ENCODE measurements around the gene NCKIPSD. TPM values are rescaled to one million over a fixed set of nuclear protein-coding genes. Genes with fewer than 3 reads are reported as not detected.
"Not testable (repeated sequence)": the region's sequence is repeated elsewhere in the genome, so short reads cannot be mapped to it uniquely, and the experiment has no call there.

NCKIPSD gene
- polyA plus RNA-seq (2013, experiment 1 of 2; ENCODE audit: insufficient read length) = 17.7 TPM
- 13.9 TPM for polyA plus RNA-seq (2013, experiment 2 of 2; ENCODE audit: insufficient read length)

- DNase-seq = peak; percentile 77
Observed at GRCh38 chr3:48685603-48686511, at the start of gene NCKIPSD. Gene NCKIPSD, minus strand, starts transcription at chr3:48685915. Its CDS starts 108 bp downstream, at chr3:48685807.

DNA sequence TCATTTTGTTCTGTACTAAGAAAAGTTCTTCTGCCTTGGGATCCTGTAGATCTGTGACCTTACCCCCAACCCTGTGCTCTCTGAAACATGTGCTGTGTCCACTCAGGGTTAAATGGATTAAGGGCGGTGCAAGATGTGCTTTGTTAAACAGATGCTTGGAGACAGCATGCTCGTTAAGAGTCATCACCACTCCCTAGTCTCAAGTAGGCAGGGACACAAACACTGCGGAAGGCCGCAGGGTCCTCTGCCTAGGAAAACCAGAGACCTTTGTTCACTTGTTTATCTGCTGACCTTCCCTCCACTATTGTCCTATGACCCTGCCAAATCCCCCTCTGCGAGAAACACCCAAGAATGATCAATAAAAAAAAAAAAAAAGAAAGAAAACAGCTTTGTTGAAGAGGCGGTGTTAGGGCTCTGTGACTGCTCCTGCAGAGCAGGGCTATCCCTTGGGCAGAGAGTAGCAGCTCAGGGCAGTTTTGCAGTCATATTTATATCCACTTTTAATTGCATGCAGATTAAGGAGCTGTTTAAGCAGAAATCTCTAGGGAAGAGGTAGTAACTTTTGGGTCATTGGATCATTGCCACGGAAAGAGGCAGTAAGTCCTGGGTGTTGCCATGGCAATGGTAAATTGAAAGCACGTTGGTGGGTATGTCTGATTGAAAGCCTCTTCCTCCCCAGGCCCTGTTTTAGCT lies 49.5 kb upstream of the NCKIPSD start:
- peak; percentile 26 for DNase-seq

- not testable (repeated sequence) for DNase-seq
Observed at GRCh38 chr3:48734541-48734940, 48.8 kb upstream of the NCKIPSD start.

GRCh38 chr3:48733752-48734518 lies 48.2 kb upstream of the NCKIPSD start:
- DNase-seq = not testable (repeated sequence)

- no peak for DNase-seq
Observed at GRCh38 chr3:48727511-48727910, 41.8 kb upstream of the NCKIPSD start.

GRCh38 chr3:48725185-48725855 lies 39.6 kb upstream of the NCKIPSD start:
- DNase-seq = not testable (repeated sequence)

DNA sequence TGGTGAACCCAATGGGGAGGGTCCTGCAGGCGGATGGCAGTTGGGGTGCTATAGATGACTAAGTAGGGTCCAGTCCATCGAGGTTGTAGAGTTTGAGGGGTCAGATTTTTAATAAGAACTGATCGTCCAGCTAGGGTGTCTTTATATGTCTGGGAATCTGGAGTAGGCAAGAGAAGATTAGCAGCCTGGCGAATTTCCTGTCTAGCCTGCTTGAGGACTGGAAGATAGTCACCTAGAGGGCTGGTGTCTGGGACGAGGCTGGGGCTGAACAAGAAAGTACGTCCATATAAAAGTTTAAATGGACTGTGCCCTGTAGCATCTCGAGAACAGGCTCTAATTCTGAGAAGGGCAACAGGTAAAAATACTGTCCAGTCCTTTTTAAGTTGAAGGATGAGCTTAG lies 38.0 kb upstream of the NCKIPSD start:
- DNase-seq = no peak

DNA sequence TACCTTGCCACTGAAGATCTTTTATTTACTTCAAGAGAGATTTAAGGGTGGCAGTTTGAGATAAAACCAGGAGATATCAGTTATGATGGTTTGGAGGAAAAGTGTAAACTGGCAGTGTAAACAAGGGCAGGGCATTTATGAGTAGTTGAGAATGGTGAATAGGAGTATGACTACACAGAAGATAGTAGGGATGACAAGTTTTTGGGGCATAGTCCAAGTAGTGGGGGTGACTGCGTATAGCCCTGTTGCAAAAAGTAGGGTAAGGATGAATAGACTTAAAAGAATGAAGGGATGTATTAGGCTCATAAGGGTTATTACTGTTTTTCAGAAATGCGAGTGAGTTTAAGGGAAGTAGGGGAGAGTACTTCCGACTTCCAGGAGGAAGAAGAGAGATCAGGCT lies 37.6 kb upstream of the NCKIPSD start:
- DNase-seq = not testable (repeated sequence)

DNA sequence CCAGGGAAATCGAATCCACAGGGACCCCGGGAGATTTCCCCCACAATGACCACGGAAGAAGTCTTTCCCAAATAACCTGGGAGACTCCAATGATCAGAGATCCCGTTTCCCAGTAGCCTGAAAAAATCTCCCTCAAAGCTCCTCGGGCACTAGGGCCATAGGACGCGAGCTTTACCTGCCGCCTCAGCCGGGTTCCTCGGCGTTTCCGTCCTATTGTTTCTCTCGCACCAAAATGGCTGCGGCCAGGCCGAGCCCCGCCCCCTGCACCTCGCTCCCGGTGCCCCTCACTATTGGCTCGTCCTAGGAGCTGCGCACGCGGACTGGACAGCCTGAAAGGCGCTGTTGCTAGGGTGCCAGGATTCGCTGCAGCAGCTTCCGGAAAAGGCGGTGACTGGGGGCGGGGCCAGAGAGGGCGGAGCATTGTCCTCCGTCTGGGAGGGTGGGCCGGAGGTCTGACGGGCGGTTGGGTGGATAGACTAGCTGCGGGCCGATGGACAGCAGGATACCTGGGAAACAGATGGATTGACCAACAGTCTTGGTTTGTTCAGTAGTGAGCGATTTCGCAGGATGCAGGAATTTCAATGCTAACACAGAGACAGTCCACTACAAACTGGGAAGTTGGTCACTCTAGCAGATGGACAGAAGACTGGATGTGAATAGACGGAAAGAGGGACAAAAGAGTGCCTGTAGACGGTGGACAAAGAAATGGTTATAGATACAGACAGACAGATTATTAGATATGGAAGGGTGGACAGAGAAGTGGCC lies 31.4 kb upstream of the NCKIPSD start, which contains the start of gene IP6K2:
Gene IP6K2 (minus strand): TSS at position 240 of the 765 bp plus-strand sequence. CDS start 21,930 bp downstream, outside the sequence.
- DNase-seq = peak; percentile 98

GRCh38 chr3:48716508-48716981 lies 30.8 kb upstream of the NCKIPSD start:
- no peak for DNase-seq

DNA sequence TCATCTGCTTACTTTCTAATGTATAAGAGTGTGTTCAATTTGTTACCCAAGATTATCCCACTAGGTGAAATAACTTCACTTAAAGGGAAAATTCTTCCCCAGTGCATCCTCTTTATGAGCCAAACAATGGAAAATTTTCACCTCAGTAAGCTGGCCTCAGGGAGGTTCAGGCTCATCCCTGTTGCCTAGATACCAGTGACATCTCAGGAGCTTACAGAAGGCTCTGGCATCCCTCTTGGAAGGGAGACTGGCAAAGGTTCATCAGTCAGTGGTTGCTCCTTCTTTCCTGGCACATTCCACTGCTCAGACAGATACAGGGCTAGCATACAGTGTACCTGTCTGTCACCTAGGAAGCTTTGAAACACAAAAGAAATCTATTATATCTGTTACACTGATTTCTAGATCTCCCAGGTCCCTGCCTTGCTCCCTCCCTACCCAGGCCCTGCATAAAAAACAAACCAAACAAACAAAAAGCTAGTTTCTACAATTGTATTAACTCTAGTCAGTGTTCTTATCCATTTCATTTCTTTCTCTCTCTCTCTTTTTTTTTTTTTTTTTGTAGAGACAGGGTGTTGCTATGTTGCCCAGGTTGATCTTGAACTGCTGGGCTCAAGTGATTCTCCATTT lies 29.6 kb upstream of the NCKIPSD start:
- DNase-seq = peak; percentile 25

DNA sequence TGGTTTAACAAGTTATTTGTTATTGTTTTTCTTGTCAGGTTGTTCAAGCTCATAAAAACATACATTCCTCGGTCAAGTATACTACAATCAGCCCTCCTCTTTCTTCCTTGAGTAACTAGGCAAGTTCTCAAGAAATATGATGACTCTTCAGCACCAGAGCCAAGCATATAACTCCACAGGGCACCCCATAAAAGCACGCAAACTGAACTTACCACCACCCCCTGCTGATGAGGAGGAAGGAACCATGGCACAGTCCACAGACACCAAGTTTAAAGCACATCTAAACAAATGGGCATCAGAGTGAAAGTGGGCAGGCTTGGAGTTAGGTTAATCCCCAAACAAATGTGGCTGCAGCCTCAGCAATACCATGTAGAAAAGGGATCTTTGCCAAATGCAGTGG lies 26.0 kb upstream of the NCKIPSD start:
- no peak for DNase-seq

- DNase-seq = no peak
Observed at GRCh38 chr3:48709051-48709461, 23.3 kb upstream of the NCKIPSD start.

DNA sequence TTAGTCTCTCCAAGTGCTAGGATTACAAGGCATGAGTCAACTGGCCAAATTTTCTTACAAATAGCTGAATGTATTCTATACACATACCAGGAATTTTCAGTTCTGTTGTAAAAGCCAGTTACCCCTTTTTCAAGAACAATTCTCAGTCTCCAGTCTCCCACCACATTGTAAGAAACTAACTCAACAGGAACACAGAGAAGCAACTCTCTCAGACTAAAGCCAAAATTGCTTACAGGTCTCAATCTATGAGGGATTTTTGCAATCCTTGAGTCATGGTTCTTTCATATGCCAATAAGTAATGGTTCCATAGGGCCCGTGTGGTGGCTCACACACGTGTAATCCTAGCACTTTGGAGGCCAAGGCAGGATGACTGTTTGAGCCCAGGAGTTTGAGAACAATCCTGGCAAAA lies 22.8 kb upstream of the NCKIPSD start:
- no peak for DNase-seq

- no peak for DNase-seq
Observed at GRCh38 chr3:48707157-48707556, 21.4 kb upstream of the NCKIPSD start.

GRCh38 chr3:48702320-48702920 lies 16.7 kb upstream of the NCKIPSD start:
- no peak for DNase-seq

GRCh38 chr3:48700731-48701405 lies 15.2 kb upstream of the NCKIPSD start:
- DNase-seq = no peak

DNA sequence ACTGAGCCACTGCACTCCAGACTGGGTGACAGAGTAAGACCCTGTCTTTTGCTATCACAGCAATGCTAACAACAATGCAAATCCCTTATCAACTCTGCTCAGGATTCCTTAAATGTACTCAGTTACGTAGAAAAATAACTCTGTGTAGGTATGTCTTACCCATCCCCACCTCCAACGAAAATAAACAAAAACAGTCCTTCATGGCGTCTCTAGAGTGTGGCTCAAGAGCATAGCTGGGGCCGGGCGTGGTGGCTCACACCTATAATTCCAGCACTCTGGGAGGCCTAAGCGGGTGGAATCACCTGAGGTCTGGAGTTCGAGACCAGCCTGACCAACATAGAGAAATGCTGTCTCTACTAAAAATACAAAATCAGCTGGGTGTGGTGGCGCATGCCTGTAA lies 13.2 kb upstream of the NCKIPSD start:
- DNase-seq = no peak

DNA sequence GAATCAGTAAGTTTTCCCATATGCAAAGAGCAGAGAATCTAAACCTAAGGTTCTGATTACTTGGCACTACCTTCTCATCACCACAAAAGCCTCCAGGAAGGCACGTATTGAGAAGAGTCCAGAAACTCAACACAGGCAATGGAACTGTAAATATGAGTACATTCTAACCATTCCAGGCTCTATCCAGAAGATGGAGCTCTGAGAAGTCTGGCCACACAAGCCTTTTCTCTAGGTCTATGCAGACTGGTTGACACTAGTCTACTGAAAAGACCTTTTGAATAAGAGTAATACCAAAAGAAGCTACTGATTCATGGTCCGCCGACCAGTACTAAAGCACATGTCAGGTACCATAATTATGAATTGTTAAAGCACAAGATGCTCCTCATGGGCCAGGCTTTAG lies 12.2 kb upstream of the NCKIPSD start:
- DNase-seq = no peak

DNA sequence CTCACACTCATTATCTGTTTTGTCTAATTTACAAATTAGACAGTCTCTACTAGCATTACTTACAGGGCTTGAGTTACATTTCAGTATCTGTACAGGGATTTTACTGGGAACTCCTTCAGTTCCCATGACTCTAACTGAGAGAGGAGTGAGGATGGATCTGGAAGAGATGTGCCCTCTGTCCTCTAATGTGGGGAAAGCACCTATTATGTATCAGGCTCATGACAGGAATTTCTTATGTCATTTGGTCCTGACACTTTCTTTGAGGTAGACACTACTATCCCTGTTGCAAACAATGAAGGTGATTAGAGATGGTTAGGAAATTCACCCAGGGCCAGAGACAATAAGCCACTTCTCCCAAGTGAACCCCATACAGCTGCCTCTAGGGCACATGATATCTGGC lies 10.9 kb upstream of the NCKIPSD start:
- DNase-seq = no peak
